Ishikawa (cell line): Measurements from ENCODE around the gene FOXJ3.

Experiments
- CEBPB ChIP-seq: IDR thresholded peaks from 2 replicates; pipeline ENCODE4 v1.6.1; 2012
- CREB1 ChIP-seq: IDR thresholded peaks from 2 replicates; pipeline ENCODE4 v1.6.1; 2012; ENCODE audit warnings: low read depth
- EGR1 ChIP-seq: IDR thresholded peaks from 2 replicates; pipeline ENCODE4 v1.6.1; 2012
- EP300 ChIP-seq: IDR thresholded peaks from 2 replicates; pipeline ENCODE4 v1.6.1; 2012; ENCODE audit warnings: borderline replicate concordance
- FOXM1 ChIP-seq: IDR thresholded peaks from 2 replicates; pipeline ENCODE4 v1.6.1; 2012; ENCODE audit warnings: low read depth, borderline replicate concordance
- MAX ChIP-seq: IDR thresholded peaks from 2 replicates; pipeline ENCODE4 v1.6.1; 2012
- RAD21 ChIP-seq: IDR thresholded peaks from 2 replicates; pipeline ENCODE4 v1.6.1; 2012; ENCODE audit warnings: low read depth
- REST ChIP-seq: IDR thresholded peaks from 2 replicates; pipeline ENCODE4 v1.6.1; 2012; ENCODE audit warnings: low read depth, mild to moderate bottlenecking
- TAF1 ChIP-seq: IDR thresholded peaks from 2 replicates; pipeline ENCODE4 v1.6.1; 2012; ENCODE audit warnings: low read depth, mild to moderate bottlenecking
- YY1 ChIP-seq: IDR thresholded peaks from 2 replicates; pipeline ENCODE4 v1.6.1; 2012; ENCODE audit warnings: low read depth

- TF ChIP-seq REST (no peak), MAX (no peak), EP300 (no peak), EGR1 (no peak), FOXM1 (no peak), CREB1 (no peak), CEBPB (no peak), TAF1 (no peak), RAD21 (no peak), YY1 (no peak)
These were observed 46.6 kb downstream of the FOXJ3 start for GRCh38 chr1:42288311-42288985.
